ENCODE measurements around the gene MLX.
"Not testable (repeated sequence)": the region's sequence is repeated elsewhere in the genome, so short reads cannot be mapped to it uniquely, and the experiment has no call there.

MLX gene

DNA sequence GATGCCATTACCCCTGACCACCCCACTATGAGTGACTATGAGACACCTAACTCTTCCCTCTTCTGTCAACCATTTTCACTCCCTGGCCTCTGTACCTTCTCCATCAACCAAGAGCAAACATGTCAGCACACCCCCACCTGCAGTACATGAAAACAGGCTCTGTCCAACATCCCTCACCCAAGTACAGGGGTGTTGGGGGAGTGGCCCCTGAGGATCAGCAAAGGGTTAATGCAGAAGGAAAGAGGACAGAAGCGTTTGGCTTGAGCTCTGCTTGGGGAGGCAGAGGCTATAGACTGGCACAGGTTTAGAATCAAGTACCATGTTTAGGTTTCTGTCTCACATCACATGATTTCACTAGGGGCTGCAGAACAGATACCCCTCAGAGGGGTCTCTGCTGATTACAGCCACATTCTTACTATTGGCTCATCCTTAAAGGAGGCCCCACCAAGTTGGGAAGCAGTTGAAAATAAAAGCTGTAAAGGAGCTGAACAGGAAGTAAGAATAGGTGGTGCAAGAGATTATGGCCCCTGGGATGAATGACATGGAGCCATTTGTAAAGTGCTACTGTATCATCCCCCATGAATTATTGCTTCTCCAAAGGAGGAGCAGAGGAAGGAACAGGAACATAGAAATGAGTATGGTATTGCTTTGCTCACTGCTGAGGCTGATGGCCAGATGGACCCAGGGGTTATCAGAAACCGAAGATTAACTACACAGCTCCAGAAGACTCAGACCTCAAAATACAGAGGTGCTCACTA is 13.1 kb downstream of the MLX start:
- DNase-seq: no peak

DNA sequence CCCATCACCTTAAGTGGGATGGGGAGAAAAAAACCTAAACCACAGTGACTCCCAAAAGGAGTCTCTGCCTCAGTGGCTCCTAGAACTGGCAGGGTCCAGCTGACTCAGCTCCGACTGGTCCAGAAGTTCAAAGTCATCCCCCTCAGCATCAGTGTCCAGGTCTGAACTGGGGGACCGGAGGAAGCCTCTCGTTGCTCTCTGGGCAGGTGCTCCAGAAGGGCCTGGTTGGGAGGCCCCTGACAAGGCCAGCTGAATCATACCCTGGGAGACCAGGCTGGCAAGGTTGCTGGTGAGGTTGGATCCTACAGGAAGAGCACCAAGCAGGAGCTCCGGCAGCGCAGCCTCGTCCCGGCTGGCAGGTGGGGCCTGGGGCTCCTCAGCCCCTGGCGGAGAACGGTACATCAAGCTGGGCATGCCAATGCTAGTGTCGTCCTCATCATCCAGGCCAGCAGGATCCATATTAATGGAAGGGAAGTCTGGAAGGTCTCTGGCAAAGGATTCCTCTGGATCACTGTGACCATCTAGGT is 14.9 kb downstream of the MLX start:
- no peak for DNase-seq

DNA sequence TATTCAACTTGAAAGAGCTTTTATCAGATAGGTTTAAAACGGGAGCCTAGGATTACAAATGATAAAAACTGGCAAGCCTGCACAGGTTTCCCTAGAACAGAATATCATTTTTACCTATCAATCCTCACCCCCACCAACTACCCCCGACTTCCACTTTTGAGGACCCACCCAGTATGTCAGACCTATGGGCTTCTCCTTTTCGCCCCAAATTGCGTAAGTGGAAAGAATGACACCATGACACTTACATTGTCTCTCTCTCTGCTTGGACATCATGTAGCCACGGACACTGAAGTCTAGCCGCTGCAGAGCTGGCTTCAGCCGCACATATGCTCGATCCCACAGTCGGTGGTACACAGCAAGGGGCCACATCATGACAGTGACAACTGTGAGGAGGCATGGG is 18.0 kb downstream of the MLX start:
- peak; percentile 85 to 86 for DNase-seq

DNA sequence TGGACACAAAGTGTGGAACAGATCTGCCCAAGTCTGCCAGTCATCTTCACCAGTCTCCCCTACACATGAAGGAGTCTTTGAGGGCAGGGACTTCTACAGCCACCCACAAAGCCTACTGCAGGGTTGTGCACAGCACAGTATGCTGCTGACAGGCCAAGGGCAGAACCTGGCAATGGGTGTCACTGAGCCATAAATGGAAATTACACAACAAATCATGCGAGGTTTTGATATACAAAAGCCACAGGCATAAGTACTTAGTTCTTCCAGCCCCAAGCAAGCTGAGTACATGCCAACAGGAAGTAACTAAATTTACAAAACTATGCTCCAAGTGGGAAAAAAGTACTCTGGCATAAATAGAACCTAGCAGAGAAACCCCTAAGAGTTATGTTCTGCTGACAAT is 18.5 kb downstream of the MLX start:
- DNase-seq: peak; percentile 88 to 89

DNA sequence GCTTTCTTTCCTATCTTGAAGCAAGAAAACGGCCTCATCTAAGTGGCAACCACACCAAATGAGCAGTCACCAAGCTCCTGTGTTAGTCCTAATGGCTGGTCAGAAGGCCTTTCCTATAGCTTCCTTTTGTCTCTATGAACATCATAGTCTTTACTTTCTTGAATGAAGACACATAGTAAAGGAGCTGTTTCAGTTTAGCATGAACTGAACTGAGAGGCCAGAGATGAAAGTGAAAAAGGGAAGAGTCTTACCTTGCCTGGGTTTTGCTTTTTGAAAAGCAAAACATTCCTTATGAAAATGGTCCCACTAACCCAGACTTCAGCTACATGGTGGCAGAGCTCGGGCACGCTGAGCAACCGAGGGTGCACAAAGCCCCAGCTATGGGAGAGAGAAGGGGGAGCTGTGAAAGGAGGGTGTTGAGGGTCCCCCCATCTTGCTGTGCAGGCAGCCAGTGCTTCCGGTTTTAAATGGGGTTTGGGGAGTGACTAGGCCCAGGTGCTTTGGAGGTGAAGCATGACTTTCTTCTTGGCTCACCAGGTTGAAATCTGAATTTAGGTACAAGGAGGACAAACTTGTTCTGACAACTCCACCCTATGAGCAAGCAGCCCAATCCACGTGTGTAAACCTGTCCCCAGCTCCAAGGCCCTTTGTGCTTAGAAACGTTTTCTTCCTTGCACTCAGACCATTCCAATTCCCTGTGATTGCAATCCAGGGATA is 19.8 kb downstream of the MLX start:
- no peak for DNase-seq

DNA sequence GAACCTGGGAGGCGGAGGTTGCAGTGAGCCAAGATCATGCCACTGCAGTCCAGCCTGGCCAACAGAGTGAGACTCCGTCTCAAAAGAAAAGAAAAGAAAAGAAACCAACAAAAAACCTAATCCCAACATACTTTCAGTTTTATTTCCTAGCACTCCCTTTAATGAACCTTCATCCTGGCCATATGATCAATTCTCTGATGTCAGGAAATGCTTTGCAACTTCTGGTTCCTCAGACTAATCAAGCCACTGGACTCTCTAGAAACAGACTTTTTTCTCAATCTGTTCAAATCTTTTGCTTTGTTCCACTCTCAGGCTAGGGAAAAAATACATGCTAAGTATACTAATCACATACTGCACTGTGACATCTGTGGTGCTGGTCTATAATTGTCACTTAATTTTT is 24.0 kb downstream of the MLX start:
- DNase-seq: no peak

DNA sequence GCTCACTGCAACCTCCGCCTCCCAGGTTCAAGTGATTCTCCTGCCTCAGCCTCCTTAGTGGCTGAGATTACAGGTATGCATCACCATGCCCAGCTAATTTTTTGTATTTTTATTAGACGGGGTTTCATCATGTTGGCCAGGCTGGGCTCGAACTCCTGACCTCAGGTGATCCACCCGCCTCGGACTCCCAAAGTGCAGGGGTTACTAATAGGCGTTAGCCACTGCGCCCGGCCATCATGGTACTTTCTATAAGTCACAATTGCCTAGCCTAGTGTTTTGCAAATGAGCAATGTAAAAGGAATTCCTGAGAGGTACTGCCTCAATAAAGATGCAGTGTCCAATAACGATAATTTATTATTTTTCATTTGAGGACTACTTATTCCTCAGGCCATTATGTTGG is 24.5 kb downstream of the MLX start:
- DNase-seq: no peak

DNA sequence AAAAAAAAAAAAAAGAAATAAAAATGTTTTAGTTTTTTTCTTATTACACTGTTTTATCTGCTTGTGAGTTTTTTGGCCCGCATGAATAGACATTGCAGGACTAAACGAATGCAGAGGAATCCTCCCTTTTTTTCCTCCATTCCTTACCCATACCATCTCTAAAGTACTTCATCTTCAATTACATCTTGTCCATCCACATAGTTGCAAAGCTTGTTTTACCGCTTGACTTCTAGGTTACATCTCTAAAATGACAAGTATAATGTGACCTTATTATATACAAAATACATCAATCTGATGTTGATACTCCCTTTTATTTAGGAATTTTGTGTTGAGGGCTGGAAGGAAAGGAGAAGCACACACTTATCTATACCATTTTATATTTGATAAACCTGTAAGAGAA is 29.5 kb downstream of the MLX start:
- no peak for DNase-seq

DNA sequence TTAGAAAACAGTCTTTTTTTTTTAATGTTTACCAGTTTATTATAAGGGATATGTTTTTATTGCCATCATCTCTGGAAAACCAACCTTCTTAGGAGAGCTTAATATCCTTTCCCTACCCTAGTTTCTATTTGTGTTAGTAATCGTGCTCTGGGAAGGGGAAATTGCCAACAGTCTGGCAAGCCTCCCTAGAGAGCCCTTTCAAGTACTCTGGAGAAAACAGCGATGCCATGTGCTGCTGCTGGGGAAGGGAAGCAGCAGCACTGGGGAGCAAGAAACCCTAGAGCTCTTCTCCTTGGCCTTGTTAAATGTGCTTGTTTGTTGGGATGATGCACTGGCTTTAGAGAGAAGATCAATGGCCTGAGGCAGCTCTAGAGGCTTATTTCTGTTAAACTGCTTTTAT is 32.0 kb downstream of the MLX start:
- no peak for DNase-seq

DNA sequence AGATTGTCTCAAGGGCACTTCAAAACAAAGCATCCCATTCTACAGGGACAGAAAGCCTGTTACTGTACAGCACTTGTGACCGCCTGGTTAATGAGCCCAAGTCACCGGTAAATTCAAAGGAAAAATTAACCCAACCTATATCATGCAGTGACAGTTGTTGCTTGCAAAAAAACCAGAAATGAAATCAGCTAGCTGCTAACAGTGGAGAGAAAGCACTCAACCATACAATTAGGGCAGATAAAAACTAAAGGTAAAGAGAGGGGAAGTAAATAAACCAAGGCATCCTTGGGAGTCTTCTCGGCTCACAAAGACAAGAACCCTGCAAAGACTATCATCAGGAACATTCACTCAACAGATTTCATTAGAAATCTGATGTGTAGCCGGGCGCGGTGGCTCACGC is 36.4 kb downstream of the MLX start:
- no peak for DNase-seq

DNA sequence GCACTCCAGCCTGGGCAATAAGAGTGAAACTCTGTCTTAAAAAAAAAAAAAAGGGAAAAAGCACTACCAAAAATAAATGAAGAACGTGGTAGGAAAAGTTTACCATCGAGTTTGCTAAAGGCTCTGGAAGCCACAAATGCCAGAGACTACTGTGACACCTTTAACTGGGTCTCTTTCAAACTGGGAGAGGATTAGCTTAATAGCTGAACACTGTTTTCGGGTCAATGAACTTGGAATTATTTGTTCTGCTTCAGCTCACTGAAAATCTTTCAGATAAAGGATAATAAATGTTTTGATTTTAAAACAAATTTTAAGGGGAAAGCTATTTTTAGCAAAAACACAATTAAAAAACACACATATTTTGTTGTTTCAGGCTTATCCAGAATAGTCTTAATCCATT is 40.9 kb downstream of the MLX start:
- no peak for DNase-seq

DNA sequence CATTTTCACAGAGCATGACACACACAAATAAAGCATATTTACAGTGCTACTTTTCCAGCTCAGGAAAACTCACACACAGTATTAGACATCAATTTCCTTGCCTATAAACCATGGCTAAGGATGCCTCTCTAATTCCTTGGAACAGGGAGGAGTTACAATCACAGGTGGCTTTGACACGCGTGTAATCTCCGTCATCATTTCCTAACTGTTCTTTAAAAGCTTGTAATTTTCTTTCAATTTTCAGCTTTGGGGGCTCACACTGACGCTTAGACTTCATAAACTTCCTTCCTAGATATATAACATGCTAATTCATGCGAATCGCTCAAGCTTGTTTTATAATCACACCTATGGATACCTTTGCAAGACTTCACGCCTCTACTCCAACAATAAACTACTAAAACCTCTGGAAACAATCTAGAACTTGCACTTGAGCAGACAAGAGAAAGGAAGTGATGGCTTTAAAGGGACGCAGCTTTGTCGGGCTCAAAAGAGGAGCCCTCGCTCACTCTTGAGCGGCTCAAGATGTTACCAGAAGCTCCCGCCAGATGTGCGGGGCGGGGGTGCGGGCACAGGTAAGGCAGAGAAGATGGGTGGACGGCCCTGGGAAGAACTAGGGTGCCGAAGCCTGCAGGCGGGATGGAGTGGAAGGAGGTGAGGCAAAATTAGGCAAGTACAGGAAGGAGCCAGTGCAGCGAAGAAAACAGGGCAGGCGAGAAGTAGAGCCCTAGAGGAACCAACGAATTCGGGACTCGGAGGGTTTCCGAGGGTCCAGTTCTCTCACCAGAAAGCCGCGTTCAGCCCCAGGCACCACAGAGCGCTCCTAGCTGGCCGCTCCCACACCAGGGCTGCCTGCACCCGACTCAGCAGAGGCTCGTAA is 41.6 kb downstream of the MLX start:
- DNase-seq: peak in 1 of 2 donors; percentile 21

DNA sequence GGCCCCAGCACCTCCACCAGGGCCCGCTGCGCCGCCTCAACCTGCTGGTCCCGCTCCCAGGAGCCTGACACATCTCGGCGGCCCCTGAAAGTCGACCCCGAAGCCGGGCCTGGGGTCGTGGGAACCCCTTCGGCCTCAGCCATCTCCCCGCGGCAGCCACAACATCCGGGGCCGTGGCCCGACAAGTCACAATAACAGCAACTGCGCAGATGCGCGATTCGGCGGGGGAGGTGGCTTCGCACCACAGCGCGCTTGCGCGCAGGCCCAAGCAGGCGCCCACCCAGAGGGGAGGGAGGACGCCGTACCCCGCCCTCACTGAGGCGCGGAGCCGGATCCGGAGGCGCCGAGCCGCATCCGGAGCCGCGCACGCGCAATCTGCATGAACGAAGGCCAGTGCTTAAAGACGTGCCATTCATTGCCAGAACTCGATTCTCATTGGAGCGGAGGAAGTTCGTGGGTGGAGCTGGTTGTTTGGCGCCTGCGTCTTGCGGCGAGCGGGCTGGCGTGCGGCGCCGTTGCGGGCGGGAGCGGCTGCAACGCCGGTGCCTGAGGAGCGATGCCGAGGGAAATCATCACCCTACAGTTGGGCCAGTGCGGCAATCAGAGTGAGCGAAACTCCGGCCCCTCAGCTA is 42.4 kb downstream of the MLX start, which contains the start of the genes RETREG3 and TUBG1:
TSS of gene RETREG3 (minus strand) at position 193 of the 632 bp plus-strand sequence. CDS start at position 143, 50 bp downstream.
TSS of gene TUBG1 (plus strand) at position 502 of the 632 bp plus-strand sequence. CDS start at position 557, 55 bp downstream.
- peak; percentile 100 for DNase-seq

DNA sequence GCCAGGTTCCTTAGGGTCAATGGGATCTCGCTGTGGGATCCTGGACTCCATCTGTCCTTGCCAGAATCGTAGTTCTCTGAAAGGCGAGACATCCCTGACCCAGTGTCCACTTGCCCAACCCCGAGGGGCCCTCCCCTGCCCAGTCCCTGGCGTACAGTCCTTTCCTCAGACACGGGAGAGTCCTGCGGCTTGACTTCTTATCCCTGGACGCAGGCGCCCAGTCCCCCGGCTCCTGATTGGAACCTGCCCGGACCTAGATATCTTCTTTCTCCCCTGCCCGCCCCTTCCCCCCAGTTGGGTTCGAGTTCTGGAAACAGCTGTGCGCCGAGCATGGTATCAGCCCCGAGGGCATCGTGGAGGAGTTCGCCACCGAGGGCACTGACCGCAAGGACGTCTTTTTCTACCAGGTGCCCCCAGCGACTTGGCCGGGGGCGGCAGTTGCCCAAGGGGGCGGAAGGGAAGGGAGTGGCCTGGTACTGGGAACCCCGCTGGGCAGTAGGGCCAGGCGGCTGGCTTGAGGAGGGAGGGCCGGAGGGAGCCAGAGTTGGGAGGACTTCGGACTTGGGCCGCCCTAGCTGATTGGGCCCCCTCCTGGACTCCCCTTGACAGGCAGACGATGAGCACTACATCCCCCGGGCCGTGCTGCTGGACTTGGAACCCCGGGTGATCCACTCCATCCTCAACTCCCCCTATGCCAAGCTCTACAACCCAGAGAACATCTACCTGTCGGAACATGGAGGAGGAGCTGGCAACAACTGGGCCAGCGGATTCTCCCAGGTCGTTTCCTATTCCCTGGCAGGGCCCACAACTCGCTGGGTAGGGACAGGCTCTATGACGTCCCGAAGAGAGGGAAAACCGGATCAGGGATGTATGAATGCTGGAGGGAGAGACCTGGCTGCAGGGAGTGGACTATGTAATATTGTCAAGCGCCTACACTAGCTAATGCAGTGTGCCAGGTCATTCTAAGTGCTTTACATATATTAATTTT is 43.2 kb downstream of the MLX start:
- peak in 1 of 2 donors; percentile 23 for DNase-seq

DNA sequence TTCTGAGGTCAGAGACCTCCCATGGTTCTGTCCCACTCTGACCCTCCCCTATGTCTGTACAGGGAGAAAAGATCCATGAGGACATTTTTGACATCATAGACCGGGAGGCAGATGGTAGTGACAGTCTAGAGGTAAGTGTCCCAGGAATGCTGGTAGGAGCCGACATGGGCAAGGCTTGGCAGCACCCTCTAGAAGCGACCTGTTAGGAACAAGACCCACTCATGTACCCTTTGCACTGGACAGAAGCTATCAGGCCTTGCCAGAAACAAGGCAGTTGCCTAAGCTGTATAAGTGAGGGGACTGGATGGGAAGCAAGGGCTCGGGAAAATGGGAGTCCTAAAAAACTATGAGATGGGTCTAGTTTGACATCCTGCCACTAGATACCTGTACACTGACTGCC is 45.1 kb downstream of the MLX start:
- no peak for DNase-seq

DNA sequence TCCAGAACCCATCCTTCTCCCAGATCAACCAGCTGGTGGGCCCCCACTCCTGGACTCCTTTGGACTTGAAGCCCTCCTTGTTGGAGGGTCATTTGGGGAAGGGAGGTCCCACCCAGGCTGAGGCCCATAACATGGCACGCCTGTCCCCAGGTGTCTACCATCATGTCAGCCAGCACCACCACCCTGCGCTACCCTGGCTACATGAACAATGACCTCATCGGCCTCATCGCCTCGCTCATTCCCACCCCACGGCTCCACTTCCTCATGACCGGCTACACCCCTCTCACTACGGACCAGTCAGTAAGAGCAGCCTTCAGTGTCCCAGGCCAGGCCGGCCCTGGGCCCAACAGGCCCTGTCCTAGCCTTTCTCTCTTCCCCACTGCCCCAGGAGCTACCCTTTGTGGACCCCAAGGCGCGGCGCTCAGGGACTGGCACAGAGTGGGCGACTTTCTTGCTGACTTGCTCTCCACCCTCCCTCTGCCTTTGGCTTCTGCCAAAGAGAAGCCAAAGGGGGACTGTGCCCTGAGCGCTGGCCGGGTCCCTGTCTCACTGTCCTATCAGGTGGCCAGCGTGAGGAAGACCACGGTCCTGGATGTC is 46.9 kb downstream of the MLX start:
- DNase-seq: no peak

DNA sequence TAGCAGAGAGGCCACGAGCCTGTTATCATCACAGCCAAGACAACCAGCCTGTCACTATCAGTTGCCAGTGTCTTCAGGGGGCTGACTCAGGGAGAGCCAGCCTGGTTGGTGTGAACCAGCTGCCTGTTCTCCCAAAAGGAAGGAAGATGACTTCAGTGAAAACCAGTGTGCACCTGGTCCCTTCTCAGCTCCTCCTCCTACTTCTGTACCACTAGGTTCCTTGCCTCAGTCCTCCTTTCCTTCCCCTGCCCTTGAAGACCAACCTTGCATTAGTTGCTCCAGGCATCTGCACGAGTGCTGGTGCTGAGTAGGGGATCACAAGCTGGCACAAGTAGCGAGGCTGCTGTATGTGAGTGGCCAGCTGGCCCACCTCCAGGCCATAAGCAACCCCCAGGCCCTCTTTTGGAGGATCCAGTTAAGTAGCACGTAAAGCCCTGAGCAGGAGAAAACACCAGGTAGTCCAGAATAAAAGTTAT is 51.1 kb downstream of the MLX start:
- DNase-seq: no peak

DNA sequence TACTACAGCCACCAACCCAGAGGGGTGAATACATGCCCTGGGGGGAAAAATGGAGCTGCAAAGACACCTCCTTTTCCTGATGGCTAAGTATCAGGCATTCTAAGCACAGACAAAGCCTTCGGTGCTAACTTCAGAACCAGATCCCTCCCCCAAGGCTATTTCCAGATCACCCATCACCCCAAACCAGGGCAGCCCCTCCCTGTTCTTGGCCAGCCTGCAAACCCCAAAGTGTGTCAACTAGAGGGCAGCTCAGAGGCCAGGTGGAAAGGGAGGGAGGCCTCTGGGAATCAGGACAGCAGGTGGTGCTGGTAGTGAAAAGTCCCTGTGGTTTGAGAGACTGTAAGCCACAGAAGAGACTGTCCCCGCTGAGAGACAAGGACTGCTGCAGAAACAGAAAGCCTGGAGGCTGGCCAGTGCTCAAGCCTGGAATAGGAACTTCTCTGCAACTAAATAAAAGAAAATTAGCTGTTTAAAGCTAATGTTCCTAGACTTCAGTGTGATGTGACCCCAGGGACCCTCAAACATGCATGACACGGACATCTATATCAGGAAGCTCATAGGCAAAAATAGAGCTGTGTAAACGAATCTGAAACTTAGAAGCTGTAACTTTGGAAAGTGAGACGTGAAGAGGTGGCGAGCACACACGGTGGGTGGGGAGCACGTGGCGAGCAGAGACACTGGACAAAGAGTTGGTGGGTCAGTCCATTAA is 51.7 kb downstream of the MLX start:
- DNase-seq: no peak

DNA sequence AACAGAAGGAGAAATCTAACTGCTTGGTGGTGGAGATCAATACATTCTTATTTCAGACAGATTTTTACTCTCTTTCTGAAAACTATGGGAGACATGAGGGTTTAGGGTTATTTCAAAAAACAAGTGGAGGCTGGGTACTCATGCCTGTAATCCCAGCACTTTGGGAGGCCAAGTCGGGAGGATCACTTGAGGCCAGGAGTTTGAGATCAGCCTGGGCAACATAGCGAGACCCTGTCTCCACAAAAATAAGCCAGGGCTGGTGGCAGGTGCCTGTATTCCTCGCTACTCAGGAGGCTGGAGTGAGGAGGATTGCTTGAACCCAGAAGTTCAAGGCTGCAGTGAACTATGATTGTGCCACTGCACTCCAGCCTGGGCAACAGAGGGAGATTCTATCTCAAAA is 55.1 kb downstream of the MLX start:
- DNase-seq: not testable (repeated sequence)
